NB4 (cell line): ENCODE results near the gene POU2AF1.

Experiments used
- DNase-seq: peaks from one replicate; pipeline ENCODE4 v3.0.0; 2010; ENCODE audit warnings: low read depth
- H3K4me3 ChIP-seq: one replicate; pipeline ENCODE4 v1.5.1; 2011; ENCODE audit warnings: mild to moderate bottlenecking, low read depth, low read length, moderate library complexity
- MYC ChIP-seq: IDR thresholded peaks from 2 replicates; pipeline ENCODE4 v1.6.1; 2011; ENCODE audit warnings: low read depth, low read length
- POLR2A ChIP-seq: IDR thresholded peaks from 2 replicates; pipeline ENCODE4 v1.6.1; 2011; ENCODE audit warnings: mild to moderate bottlenecking; ENCODE audit not compliant: insufficient read length; ENCODE audit errors: extremely low read depth
- TF ChIP-seq, protein P1 (sequence below): IDR thresholded peaks from one replicate; pipeline ENCODE4 v1.5.1; 2012; ENCODE audit warnings: low read depth, low read length
- TF ChIP-seq, protein P2 (sequence below): IDR thresholded peaks from 2 replicates; pipeline ENCODE4 v1.6.1; 2011; ENCODE audit warnings: low read depth, low read length

The POU2AF1 gene

DNA sequence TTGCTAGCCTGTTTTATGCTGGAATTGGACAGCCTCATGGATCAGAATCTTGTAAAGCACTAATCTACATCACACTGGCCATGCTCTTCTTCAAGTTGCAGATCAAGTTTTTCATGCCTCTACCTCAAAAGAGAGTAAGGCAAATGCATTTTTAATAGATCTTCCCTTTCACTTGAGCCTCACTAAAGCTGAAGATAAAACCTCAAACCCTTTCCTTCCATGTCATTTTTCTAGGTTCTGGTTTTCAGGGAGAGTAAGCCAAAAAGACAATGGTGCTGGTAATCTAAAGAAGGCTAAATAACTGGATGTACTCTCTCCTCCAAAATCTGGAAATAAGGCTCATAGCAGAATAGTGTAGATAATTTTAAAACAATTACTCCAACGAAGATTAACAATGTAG, 28.3 kb downstream of the POU2AF1 start:
- DNase-seq: no peak
- no peak overlapping the region for H3K4me3 ChIP-seq
- TF ChIP-seq, protein P1, sequence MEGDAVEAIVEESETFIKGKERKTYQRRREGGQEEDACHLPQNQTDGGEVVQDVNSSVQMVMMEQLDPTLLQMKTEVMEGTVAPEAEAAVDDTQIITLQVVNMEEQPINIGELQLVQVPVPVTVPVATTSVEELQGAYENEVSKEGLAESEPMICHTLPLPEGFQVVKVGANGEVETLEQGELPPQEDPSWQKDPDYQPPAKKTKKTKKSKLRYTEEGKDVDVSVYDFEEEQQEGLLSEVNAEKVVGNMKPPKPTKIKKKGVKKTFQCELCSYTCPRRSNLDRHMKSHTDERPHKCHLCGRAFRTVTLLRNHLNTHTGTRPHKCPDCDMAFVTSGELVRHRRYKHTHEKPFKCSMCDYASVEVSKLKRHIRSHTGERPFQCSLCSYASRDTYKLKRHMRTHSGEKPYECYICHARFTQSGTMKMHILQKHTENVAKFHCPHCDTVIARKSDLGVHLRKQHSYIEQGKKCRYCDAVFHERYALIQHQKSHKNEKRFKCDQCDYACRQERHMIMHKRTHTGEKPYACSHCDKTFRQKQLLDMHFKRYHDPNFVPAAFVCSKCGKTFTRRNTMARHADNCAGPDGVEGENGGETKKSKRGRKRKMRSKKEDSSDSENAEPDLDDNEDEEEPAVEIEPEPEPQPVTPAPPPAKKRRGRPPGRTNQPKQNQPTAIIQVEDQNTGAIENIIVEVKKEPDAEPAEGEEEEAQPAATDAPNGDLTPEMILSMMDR: no peak
- TF ChIP-seq POLR2A (no peak), MYC (no peak)
- TF ChIP-seq, protein P2, sequence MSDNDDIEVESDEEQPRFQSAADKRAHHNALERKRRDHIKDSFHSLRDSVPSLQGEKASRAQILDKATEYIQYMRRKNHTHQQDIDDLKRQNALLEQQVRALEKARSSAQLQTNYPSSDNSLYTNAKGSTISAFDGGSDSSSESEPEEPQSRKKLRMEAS: no peak

DNA sequence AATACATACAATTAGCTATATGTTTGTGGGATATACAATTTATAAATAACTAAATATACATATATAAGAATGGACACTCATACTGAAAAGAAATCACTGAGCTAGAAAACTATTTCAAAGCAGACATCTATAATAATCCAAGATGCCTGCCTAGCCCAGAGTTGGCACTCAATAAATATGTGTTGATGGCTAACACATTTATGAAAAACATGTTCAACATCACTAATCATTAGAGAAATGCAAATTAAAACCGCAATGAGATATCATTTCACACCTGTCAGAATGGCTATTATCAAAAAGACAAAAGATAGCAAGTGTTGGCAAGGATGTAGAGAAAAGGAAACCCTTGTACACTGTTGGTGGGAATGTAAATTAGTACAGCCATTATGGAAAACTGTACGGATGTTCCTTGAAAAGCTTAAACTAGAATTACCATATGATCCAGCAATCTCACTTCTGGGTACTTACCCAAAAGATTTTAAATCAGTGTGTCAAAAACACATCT, 29.8 kb downstream of the POU2AF1 start:
- no peak overlapping the region for H3K4me3 ChIP-seq
- TF ChIP-seq POLR2A (no peak), MYC (no peak)
- TF ChIP-seq, protein P2: no peak
- TF ChIP-seq, protein P1: no peak
- no peak for DNase-seq

DNA sequence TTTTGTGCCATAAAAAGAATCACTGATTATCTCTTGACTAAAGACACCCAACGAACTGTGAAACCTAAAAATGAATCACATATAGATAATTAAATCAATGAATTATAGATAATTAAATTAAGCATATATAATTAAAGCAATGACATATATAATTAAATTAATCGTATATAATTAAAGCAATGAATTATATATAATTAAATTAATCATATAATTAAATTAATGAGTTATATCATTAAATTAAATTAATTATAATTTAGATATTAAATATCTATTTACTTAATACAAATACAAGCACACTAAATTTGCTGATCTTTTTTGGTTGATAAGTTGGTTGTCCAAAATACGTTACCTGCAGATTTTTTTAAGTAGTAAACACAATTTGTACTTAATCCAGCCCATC, 30.9 kb downstream of the POU2AF1 start:
- TF ChIP-seq, protein P2: no peak
- TF ChIP-seq, protein P1: no peak
- no peak for TF ChIP-seq POLR2A
- no peak overlapping the region for H3K4me3 ChIP-seq
- no peak for DNase-seq

DNA sequence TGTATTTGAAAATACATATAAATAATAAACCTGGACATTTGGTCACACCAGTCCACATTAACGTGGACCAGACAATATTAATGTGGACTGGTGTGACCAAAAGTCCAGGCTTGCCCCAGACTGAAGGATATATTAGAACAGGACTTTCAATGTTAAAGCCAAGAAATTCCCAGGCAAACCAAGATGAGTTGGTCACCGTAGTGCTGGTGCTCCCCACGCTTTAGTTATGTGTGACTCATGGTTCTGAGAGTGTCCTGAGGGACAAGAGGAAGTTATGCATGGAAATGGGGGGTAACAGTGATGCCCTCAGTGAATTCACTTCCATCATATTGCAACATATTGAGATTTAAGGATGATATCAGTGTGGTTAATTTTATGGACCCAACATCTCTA, 31.4 kb downstream of the POU2AF1 start:
- peak; percentile 32 for DNase-seq
- TF ChIP-seq POLR2A: no peak
- TF ChIP-seq, protein P2: no peak
- no peak for TF ChIP-seq MYC
- TF ChIP-seq, protein P1: no peak
- no peak overlapping the region for H3K4me3 ChIP-seq

DNA sequence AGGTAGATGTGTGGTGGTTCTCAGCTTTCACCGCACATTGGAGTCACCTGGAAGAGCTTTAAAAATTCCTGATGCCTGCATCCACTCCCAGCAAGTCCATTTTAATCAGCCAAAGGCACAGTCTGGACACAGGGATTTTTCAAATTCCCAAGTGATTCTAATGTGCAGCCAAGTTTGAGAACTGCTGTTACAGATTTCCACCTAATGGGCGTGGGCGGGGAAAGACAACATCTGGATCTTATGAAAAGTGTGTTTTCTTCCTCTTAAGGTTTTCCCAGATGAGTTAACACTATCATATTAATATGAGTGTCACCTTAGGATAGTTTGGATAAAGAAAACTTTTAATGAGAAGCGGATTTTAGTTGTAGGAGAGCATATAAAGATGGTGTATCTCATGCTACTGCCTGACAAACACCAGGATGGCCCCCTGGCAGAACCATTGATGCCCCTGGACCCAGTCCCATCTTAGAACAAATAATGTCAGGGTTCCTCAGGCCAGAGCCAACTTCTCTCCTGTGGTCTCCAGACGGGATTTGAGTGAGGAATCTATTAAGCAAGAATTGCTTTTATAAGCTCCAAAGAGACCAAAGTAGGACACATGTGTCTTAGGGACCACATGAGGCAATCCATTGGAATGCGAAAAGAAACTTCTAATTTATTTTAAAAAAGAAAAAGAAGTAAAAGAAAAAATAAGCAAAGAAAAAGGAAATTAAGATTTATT, 31.9 kb downstream of the POU2AF1 start:
- DNase-seq: no peak
- H3K4me3 ChIP-seq: no peak overlapping the region
- TF ChIP-seq, protein P1: no peak
- TF ChIP-seq POLR2A (no peak), MYC (no peak)
- TF ChIP-seq, protein P2: no peak
